Omental fat pad (tissue), 4 donors: Measurements from ENCODE around the gene SDK1. TPM values are rescaled to one million over a fixed set of nuclear protein-coding genes. Genes with fewer than 3 reads are reported as not detected.

ENCODE experiments used
- ATAC-seq: fragments of 150-250 bp; one replicate; pipeline ENCODE4 v1.9.1; 2016; ENCODE audit warnings: mild to moderate bottlenecking, moderate library complexity; ENCODE audit not compliant: low FRiP score
- DNase-seq: peaks from one replicate; pipeline ENCODE4 v3.0.0-alpha.2; 2019; ENCODE audit warnings: low spot score
- total RNA-seq, 4 donors: library from RNA; depleted of rRNA; stranded (reverse); fragments of >200 nt; gene quantifications; one replicate each; pipeline ENCODE4 v1.1.0, GENCODE V29; 2016
- TF ChIP-seq, protein P1 (sequence below), 3 donors: fragments of 450-650 bp; IDR thresholded peaks; one replicate each; pipeline ENCODE4 v1.5.1; 2016 to 2017; ENCODE audit warnings: antibody characterized with exemption in 3 of 3, mild to moderate bottlenecking in 3 of 3, moderate library complexity in 2 of 3

SDK1 gene
- total RNA-seq, 4 donors from 2014 or later: 2.5 to 14.7 (median 5.4) TPM

- ATAC-seq (no peak), DNase-seq (no peak)
- TF ChIP-seq, protein P1, sequence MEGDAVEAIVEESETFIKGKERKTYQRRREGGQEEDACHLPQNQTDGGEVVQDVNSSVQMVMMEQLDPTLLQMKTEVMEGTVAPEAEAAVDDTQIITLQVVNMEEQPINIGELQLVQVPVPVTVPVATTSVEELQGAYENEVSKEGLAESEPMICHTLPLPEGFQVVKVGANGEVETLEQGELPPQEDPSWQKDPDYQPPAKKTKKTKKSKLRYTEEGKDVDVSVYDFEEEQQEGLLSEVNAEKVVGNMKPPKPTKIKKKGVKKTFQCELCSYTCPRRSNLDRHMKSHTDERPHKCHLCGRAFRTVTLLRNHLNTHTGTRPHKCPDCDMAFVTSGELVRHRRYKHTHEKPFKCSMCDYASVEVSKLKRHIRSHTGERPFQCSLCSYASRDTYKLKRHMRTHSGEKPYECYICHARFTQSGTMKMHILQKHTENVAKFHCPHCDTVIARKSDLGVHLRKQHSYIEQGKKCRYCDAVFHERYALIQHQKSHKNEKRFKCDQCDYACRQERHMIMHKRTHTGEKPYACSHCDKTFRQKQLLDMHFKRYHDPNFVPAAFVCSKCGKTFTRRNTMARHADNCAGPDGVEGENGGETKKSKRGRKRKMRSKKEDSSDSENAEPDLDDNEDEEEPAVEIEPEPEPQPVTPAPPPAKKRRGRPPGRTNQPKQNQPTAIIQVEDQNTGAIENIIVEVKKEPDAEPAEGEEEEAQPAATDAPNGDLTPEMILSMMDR (IDR thresholded peaks at IDR 0.05): no peak
These were observed 768.4 kb downstream of the SDK1 start for GRCh38 chr7:4069268-4070095.

DNA sequence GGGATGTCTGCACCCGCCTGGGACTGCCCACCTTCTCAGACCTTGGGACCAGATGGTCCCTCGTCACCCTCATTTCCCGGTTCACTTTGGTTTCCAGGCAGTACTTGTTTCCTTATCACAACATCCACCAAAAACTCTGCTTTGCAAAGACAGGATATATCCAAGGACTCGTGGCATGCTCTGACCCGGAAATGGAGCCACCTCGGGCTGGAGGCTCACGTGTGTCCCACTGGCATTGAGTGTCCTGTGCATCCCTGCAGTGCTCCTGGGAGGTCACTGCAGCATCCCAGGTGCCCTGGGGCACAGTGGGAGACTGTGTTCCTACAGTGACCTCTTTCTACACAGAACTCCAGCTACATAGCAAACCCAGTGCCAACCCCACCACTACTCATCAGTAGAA is 769.2 kb downstream of the SDK1 start:
- ATAC-seq: no peak
- no peak for DNase-seq
- TF ChIP-seq, protein P1 (IDR thresholded peaks at IDR 0.05): no peak

- TF ChIP-seq, protein P1 (IDR thresholded peaks at IDR 0.05): no peak
- DNase-seq: no peak
- no peak for ATAC-seq
These were observed 770.5 kb downstream of the SDK1 start for GRCh38 chr7:4071370-4072058.

DNA sequence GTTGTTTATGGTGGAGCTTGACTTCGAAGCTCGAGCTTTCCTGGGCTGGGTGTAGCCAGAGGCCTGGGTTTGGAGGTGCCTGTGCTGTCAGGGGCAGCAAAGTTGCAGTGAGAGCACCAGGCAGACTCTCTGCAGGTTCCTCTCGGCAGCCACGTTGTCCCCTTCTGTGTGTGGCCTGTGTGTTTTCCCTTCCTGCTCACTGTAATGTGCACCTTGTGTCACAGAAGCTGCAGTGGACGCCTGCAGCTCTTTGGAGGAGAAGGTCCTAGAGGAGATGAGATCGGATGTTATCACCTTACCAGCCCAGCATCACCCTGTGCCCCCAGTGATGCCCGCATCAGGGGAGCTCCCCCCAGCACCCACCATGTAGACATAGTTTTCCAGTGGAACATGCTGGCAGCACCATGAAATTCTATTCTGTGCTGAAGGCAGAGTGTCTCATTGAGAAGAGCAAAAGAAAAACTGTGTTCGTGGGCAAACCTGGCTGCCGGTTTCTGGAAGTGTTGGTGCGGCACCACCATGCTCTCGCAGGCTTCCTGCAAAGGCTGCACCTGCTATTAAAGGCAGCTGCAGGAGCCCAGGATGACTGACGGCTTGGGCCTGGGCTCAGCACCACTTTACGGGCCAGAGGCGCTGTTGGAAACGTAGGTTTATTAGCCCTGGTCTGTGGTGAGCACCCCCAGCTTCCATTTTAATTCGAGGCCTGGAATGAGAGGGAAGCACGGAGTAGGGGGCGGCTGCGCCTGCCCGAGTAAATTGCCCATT is 771.3 kb downstream of the SDK1 start:
- ATAC-seq (no peak), DNase-seq (no peak)
- TF ChIP-seq, protein P1 (IDR thresholded peaks at IDR 0.05): no peak

- DNase-seq: no peak
- ATAC-seq: no peak
- TF ChIP-seq, protein P1 (IDR thresholded peaks at IDR 0.05): no peak
These were observed 772.0 kb downstream of the SDK1 start for GRCh38 chr7:4073052-4073451.

GRCh38 chr7:4073750-4074149 is 772.7 kb downstream of the SDK1 start:
- DNase-seq: no peak
- TF ChIP-seq, protein P1 (IDR thresholded peaks at IDR 0.05): no peak
- ATAC-seq: no peak
